Measurements from ENCODE around the gene ENO1. TPM values are rescaled to one million over a fixed set of nuclear protein-coding genes. Genes with fewer than 3 reads are reported as not detected.
"Not testable (repeated sequence)": the region's sequence is repeated elsewhere in the genome, so short reads cannot be mapped to it uniquely, and the experiment has no call there.

ENO1 gene
- 100 to 1,000 TPM; 484 to 601 TPM for total RNA-seq
- long read RNA-seq, transcript ENO1-201 (12 exons, 1,781 nt) = major isoform, 1,632 of 1,742 reads
- long read RNA-seq, partial matches to known transcripts = 72 of 1,742 reads
- long read RNA-seq, other reads (novel, unspliced or antisense) = 34 of 1,742 reads

GRCh38 chr1:8878448-8878697, at the start of gene ENO1:
ENO1 (minus strand) TSS chr1:8878686; CDS start chr1:8874908, 3,778 bp downstream.
- ATAC-seq = no peak
- intact Hi-C loops (cut with DNase I, micrococcal nuclease) = no loop called here
- no peak for DNase-seq

- intact Hi-C loops (cut with DNase I, micrococcal nuclease) = no loop called here
- ATAC-seq (no peak), DNase-seq (no peak)
These were observed 48.5 kb upstream of the ENO1 start for GRCh38 chr1:8926707-8927694.

- DNase-seq (no peak), ATAC-seq (no peak)
- intact Hi-C loops (cut with DNase I, micrococcal nuclease) = no loop called here
These were observed 47.5 kb upstream of the ENO1 start for GRCh38 chr1:8925960-8926359.

GRCh38 chr1:8925406-8925805, 46.9 kb upstream of the ENO1 start:
- DNase-seq (no peak), ATAC-seq (no peak)
- intact Hi-C loops (cut with DNase I, micrococcal nuclease) = no loop called here

- intact Hi-C loops (cut with DNase I, micrococcal nuclease) = no loop called here
- ATAC-seq (no peak), DNase-seq (no peak)
These were observed 44.5 kb upstream of the ENO1 start for GRCh38 chr1:8922962-8923361.

- DNase-seq, ATAC-seq: not testable (repeated sequence)
- intact Hi-C loops (cut with DNase I, micrococcal nuclease) = loop anchor here in 1 of 2 donors (5.0 to 10.0 kb wide), 2 partner anchors 70 to 177 kb away; no protein-coding TSS in a partner anchor
These were observed 39.0 kb upstream of the ENO1 start for GRCh38 chr1:8917536-8917935.

GRCh38 chr1:8915446-8915845, 37.0 kb upstream of the ENO1 start:
- DNase-seq = no peak
- intact Hi-C loops (cut with DNase I, micrococcal nuclease) = loop anchor here in 1 of 2 donors (5.0 to 10.0 kb wide), 2 partner anchors 72 to 179 kb away; no protein-coding TSS in a partner anchor
- no peak for ATAC-seq

- intact Hi-C loops (cut with DNase I, micrococcal nuclease) = loop anchor here in 1 of 2 donors (10.0 kb wide), 1 partner anchor 180 kb away; no protein-coding TSS in a partner anchor
- DNase-seq = no peak
- ATAC-seq = no peak
These were observed 36.0 kb upstream of the ENO1 start for GRCh38 chr1:8914466-8914865.

GRCh38 chr1:8913457-8913856, 35.0 kb upstream of the ENO1 start:
- intact Hi-C loops (cut with DNase I, micrococcal nuclease) = loop anchor here in 1 of 2 donors (10.0 kb wide), 1 partner anchor 181 kb away; no protein-coding TSS in a partner anchor
- no peak for DNase-seq
- ATAC-seq = no peak

GRCh38 chr1:8911416-8912309, 33.2 kb upstream of the ENO1 start:
- DNase-seq (no peak), ATAC-seq (no peak)
- intact Hi-C loops (cut with DNase I, micrococcal nuclease) = loop anchor here in 1 of 2 donors (10.0 kb wide), 1 partner anchor 183 kb away; no protein-coding TSS in a partner anchor

- no peak for DNase-seq
- no peak for ATAC-seq
- intact Hi-C loops (cut with DNase I, micrococcal nuclease) = loop anchor here in 1 of 2 donors (10.0 kb wide), 1 partner anchor 184 kb away; no protein-coding TSS in a partner anchor
These were observed 32.4 kb upstream of the ENO1 start for GRCh38 chr1:8910914-8911313.

- no peak for ATAC-seq
- intact Hi-C loops (cut with DNase I, micrococcal nuclease) = loop anchor here in 1 of 2 donors (10.0 kb wide), 1 partner anchor 184 kb away; no protein-coding TSS in a partner anchor
These were observed 31.8 kb upstream of the ENO1 start for GRCh38 chr1:8910331-8910730.

GRCh38 chr1:8908388-8909151, 30.1 kb upstream of the ENO1 start:
- ATAC-seq (peak; percentile 28), DNase-seq (no peak)
- intact Hi-C loops (cut with DNase I, micrococcal nuclease) = no loop called here

More at GRCh38 chr1:8910331-8910730, 31.8 kb upstream of the ENO1 start:
- DNase-seq = no peak

GRCh38 chr1:8905582-8906191, 27.2 kb upstream of the ENO1 start:
- intact Hi-C loops (cut with DNase I, micrococcal nuclease) = no loop called here
- ATAC-seq (no peak), DNase-seq (no peak)

- DNase-seq (no peak), ATAC-seq (no peak)
- intact Hi-C loops (cut with DNase I, micrococcal nuclease) = no loop called here
These were observed 25.6 kb upstream of the ENO1 start for GRCh38 chr1:8903908-8904650.

GRCh38 chr1:8903410-8903809, 24.9 kb upstream of the ENO1 start:
- no peak for DNase-seq
- ATAC-seq = no peak
- intact Hi-C loops (cut with DNase I, micrococcal nuclease) = no loop called here

GRCh38 chr1:8902765-8903164, 24.3 kb upstream of the ENO1 start:
- intact Hi-C loops (cut with DNase I, micrococcal nuclease) = no loop called here
- no peak for DNase-seq
- ATAC-seq = no peak

Data from left colon (tissue), 2 donors.